ENCODE results near the gene L3MBTL2.

DNA sequence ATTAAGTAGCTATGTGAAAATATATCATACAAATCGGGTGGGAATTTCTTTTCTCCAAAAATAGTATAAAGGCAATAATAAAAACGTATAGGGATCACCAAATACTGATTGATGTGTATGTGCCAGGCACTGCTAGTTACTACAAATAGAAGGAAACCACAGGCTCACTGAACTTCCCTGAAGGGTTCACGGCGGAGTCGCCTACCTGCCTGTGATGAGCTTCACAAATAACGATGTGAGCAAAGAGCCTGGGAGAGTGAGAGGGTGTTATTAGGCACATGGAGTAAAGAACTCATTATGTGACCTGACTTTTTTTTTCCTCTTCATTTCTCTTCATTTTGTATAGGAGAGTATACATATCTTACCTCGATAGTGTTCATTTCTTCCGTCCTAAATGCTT lies 36.0 kb upstream of the L3MBTL2 start:
- TF ChIP-seq POLR2A (IDR thresholded peaks at IDR 0.05) = no peak
- TF ChIP-seq, protein P1, sequence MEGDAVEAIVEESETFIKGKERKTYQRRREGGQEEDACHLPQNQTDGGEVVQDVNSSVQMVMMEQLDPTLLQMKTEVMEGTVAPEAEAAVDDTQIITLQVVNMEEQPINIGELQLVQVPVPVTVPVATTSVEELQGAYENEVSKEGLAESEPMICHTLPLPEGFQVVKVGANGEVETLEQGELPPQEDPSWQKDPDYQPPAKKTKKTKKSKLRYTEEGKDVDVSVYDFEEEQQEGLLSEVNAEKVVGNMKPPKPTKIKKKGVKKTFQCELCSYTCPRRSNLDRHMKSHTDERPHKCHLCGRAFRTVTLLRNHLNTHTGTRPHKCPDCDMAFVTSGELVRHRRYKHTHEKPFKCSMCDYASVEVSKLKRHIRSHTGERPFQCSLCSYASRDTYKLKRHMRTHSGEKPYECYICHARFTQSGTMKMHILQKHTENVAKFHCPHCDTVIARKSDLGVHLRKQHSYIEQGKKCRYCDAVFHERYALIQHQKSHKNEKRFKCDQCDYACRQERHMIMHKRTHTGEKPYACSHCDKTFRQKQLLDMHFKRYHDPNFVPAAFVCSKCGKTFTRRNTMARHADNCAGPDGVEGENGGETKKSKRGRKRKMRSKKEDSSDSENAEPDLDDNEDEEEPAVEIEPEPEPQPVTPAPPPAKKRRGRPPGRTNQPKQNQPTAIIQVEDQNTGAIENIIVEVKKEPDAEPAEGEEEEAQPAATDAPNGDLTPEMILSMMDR (IDR thresholded peaks at IDR 0.05) = no peak
